Lung (tissue), 12 donors: ENCODE measurements around the gene ZNF836. TPM values are rescaled to one million over a fixed set of nuclear protein-coding genes. Genes with fewer than 3 reads are reported as not detected.
A peak's percentile ranks its signal among the peaks of the same experiment; 100 is the strongest.

Experiments
- ATAC-seq: fragments of 200-7000 bp; cut with Tn5 transposase; one replicate; pipeline ENCODE4 v1.9.1; 2020; ENCODE audit warnings: moderate number of reproducible peaks; ENCODE audit not compliant: insufficient read depth, low FRiP score
- DNase-seq, 3 donors: peaks; one replicate each; pipeline ENCODE4 v3.0.0-alpha.2; 2013 to 2017
- H3K27ac ChIP-seq, 2 donors: one replicate each; pipeline ENCODE4 v1.5.1; 2013; ENCODE audit warnings: mild to moderate bottlenecking in 2 of 2, moderate library complexity in 2 of 2, control low read depth in 1 of 2, inconsistent platforms in 1 of 2, low read depth in 1 of 2, low read length in 1 of 2
- H3K27me3 ChIP-seq, 3 donors: one replicate each; pipeline ENCODE4 v1.5.1; 2013; ENCODE audit warnings: low read length in 2 of 3; ENCODE audit not compliant: control insufficient read depth in 3 of 3, insufficient read depth in 3 of 3
- H3K36me3 ChIP-seq, 4 donors: one replicate each; pipeline ENCODE4 v1.5.1; 2013; ENCODE audit warnings: low read length in 4 of 4, mild to moderate bottlenecking in 1 of 4, moderate library complexity in 1 of 4; ENCODE audit not compliant: control insufficient read depth in 4 of 4, insufficient read depth in 4 of 4
- H3K4me1 ChIP-seq, 5 donors: one replicate each; pipeline ENCODE4 v1.5.1; 2013; ENCODE audit warnings: low read length in 5 of 5, mild to moderate bottlenecking in 2 of 5, moderate library complexity in 1 of 5; ENCODE audit not compliant: control insufficient read depth in 5 of 5, insufficient read depth in 5 of 5
- H3K4me3 ChIP-seq: one replicate; pipeline ENCODE4 v1.5.1; 2013; ENCODE audit warnings: mild to moderate bottlenecking, control low read depth, moderate library complexity
- H3K9ac ChIP-seq, 2 donors: one replicate each; pipeline ENCODE4 v1.5.1; 2013; ENCODE audit warnings: low read length in 2 of 2, control low read depth in 1 of 2; ENCODE audit not compliant: insufficient read depth in 1 of 2
- H3K9me3 ChIP-seq, 4 donors: one replicate each; pipeline ENCODE4 v1.5.1; 2013; ENCODE audit warnings: low read length in 3 of 4, mild to moderate bottlenecking in 1 of 4, moderate library complexity in 1 of 4; ENCODE audit not compliant: control insufficient read depth in 4 of 4, insufficient read depth in 3 of 4
- CTCF ChIP-seq: IDR thresholded peaks from 2 replicates; pipeline ENCODE4 v1.5.1; 2012; ENCODE audit warnings: mild to moderate bottlenecking; ENCODE audit errors: control extremely low read depth, extremely low read depth
- WGBS, 2 donors: extraction: QIAGEN DNeasy Blood & Tissue Kit; methylation state at CpG; one replicate each; pipeline ENCODE4 v1.1.7; 2013; 5-methylcytosine and 5-hydroxymethylcytosine counted together
- polyA plus RNA-seq, 2 donors: library from polyadenylated mRNA; stranded (reverse); fragments of 200-250 nt; gene quantifications; one replicate each; pipeline ENCODE4 v1.2.1, GENCODE V29; 2013
- total RNA-seq, 2 donors: library from RNA; depleted of rRNA in 1 of 2; stranded (reverse); fragments of >200 nt in 1 of 2; gene quantifications; one replicate each; pipeline ENCODE4 v1.2.1, GENCODE V29; 2014 to 2021
- donor health status: control.
- donor health status: control.
- donor health status: Bipolar disorder and iron deficiency.
- donor health status: healthy.
- donor health status: DM: yes; HTN: yes; CAD: no.

The ZNF836 gene
- total and polyA plus RNA-seq, 4 donors: 3.0 to 20.6 (median 9.7) TPM

GRCh38 chr19:52187407-52187806 lies 16.0 kb upstream of the ZNF836 start:
- Histone ChIP-seq H3K4me3 (no peak overlapping the region), H3K36me3 (peaks cover 0 to 5% (median 0%) of the 10 kb centered on the region in 4 donors), H3K27ac (no peak overlapping the region), H3K4me1 (peaks cover 1 to 25% (median 9%) of the 10 kb centered on the region in 5 donors), H3K9me3 (peaks cover 0 to 2% (median 0%) of the 10 kb centered on the region in 4 donors), H3K27me3 (no peaks in the 10 kb centered on the region), H3K9ac (no peak overlapping the region)
- ATAC-seq (no peak), DNase-seq (no peak)
- WGBS, 2 donors: 97 to 100% methylated on average over 1 of the region's 1 CpG
- TF ChIP-seq CTCF: no peak

- H3K27ac ChIP-seq: no peak overlapping the region
- TF ChIP-seq CTCF: no peak
These were observed 5.2 kb upstream of the ZNF836 start for GRCh38 chr19:52176574-52176973.

GRCh38 chr19:52172347-52172746 lies 926 bp upstream of the ZNF836 start:
- H3K4me3 ChIP-seq: no peak overlapping the region
- peaks cover 4 to 16% (median 6%) of the 10 kb centered on the region in 5 donors for H3K4me1 ChIP-seq
- TF ChIP-seq CTCF: no peak
- DNase-seq (no peak), ATAC-seq (no peak)
- no peak overlapping the region for H3K27ac ChIP-seq
- no peaks in the 10 kb centered on the region for H3K27me3 ChIP-seq
- H3K36me3 ChIP-seq: peaks cover 3 to 16% (median 9%) of the 10 kb centered on the region in 4 donors
- peak overlapping the region in 1 of 2 donors; percentile 94 for H3K9ac ChIP-seq
- H3K9me3 ChIP-seq: no peaks in the 10 kb centered on the region
- 100% methylated on average over 1 of the region's 1 CpG for WGBS, 2 donors

More at GRCh38 chr19:52176574-52176973, 5.2 kb upstream of the ZNF836 start:
- ATAC-seq (no peak), DNase-seq (peak in 1 of 3 donors; percentile 15)
- H3K4me1 ChIP-seq: peaks cover 2 to 8% (median 6%) of the 10 kb centered on the region in 5 donors
- H3K9ac ChIP-seq: no peak overlapping the region
- H3K27me3 ChIP-seq: no peaks in the 10 kb centered on the region
- H3K4me3 ChIP-seq: no peak overlapping the region
- H3K36me3 ChIP-seq: no peaks in the 10 kb centered on the region
- 70 to 75% methylated on average over 10 of the region's 10 CpGs for WGBS, 2 donors
- no peaks in the 10 kb centered on the region for H3K9me3 ChIP-seq

GRCh38 chr19:52170863-52171320 lies 529 bp downstream of the ZNF836 start:
- peak overlapping the region; percentile 63 to 89 for H3K27ac ChIP-seq
- WGBS, 2 donors: 0% methylated on average over 22 of the region's 22 CpGs
- peak overlapping the region; percentile 64 to 98 for H3K9ac ChIP-seq
- no peaks in the 10 kb centered on the region for H3K27me3 ChIP-seq
- DNase-seq: peak in 1 of 3 donors; percentile 32
- peaks cover 4 to 16% (median 6%) of the 10 kb centered on the region in 5 donors for H3K4me1 ChIP-seq
- H3K4me3 ChIP-seq: peak overlapping the region; percentile 88
- ATAC-seq: no peak
- H3K9me3 ChIP-seq: no peaks in the 10 kb centered on the region
- H3K36me3 ChIP-seq: peaks cover 3 to 20% (median 12%) of the 10 kb centered on the region in 4 donors
- no peak for TF ChIP-seq CTCF
